B cell (primary cell): ENCODE results near the gene NAP1L1. TPM values are rescaled to one million over a fixed set of nuclear protein-coding genes. Genes with fewer than 3 reads are reported as not detected.

ENCODE experiments used
- ATAC-seq: fragments of 200-7000 bp; cut with Tn5 transposase; one replicate; pipeline ENCODE4 v1.10.0; 2021; ENCODE audit warnings: low read depth, mild to moderate bottlenecking, moderate number of reproducible peaks, moderate library complexity
- CTCF ChIA-PET: fragments of 350-600 bp; sonication (Branson Sonifier 250); formaldehyde crosslinking; loops from one replicate; lab custom pipeline; 2021; ENCODE audit warnings: antibody characterized with exemption, inconsistent platforms; lab: Charles Lee
- POLR2A ChIA-PET: fragments of 350-600 bp; sonication (Branson Sonifier 250); formaldehyde crosslinking; loops from one replicate; lab custom pipeline; 2021; ENCODE audit warnings: antibody characterized with exemption; lab: Charles Lee
- DNase-seq: peaks from one replicate; pipeline ENCODE4 v3.0.0; 2013
- H2AFZ ChIP-seq: 2 replicates; pipeline ENCODE4 v1.6.1; 2012; ENCODE audit warnings: mild to moderate bottlenecking, low read depth, low read length; ENCODE audit not compliant: insufficient read depth, poor library complexity, severe bottlenecking
- H3K27ac ChIP-seq, 2 donors: 1 replicate in 1 of 2; 2 replicates in 1 of 2; pipeline ENCODE4 v1.5.1; 2012 to 2013; ENCODE audit warnings: low read length in 2 of 2, mild to moderate bottlenecking in 2 of 2, moderate library complexity in 1 of 2
- H3K27me3 ChIP-seq, 4 experiments: fragments of 200-600 bp in 1 of 4; sonication (generic) in 1 of 4; replicated peaks in 1 of 4; 1 replicate in 2 of 4; 2 replicates in 2 of 4; pipeline versions ENCODE4 v1.6.1 to v1.7.0; 2013 to 2016; ENCODE audit warnings: low read length in 3 of 4, mild to moderate bottlenecking in 2 of 4, mixed read lengths in 1 of 4, moderate library complexity in 1 of 4; ENCODE audit not compliant: insufficient read depth in 4 of 4, control insufficient read depth in 3 of 4; ENCODE audit errors: control extremely low read depth in 1 of 4
- H3K36me3 ChIP-seq, 2 experiments: replicated peaks in 1 of 2; 1 replicate in 1 of 2; 2 replicates in 1 of 2; pipeline versions ENCODE4 v1.6.1 to v1.7.1; 2013; ENCODE audit warnings: low read length in 1 of 2; ENCODE audit not compliant: insufficient read depth in 2 of 2, control insufficient read depth in 1 of 2; ENCODE audit errors: control extremely low read depth in 1 of 2, extremely low read depth in 1 of 2
- H3K4me1 ChIP-seq, 2 donors: fragments of 200-600 bp in 1 of 2; sonication (generic) in 1 of 2; 1 replicate in 1 of 2; 2 replicates in 1 of 2; pipeline versions ENCODE4 v1.5.1 to v1.6.1; 2013 to 2017; ENCODE audit warnings: low read length in 2 of 2; ENCODE audit not compliant: control insufficient read depth in 2 of 2, insufficient read depth in 2 of 2
- H3K4me2 ChIP-seq: replicated peaks from 2 replicates; pipeline ENCODE3; 2012; ENCODE audit warnings: mild to moderate bottlenecking, low read depth, low read length; ENCODE audit not compliant: poor library complexity, severe bottlenecking
- H3K4me3 ChIP-seq, 5 experiments: fragments of 200-600 bp in 1 of 5; sonication (generic) in 1 of 5; 1 replicate in 3 of 5; 2 replicates in 2 of 5; pipeline versions ENCODE4 v1.5.1 to v1.7.0; 2011 to 2016; ENCODE audit warnings: low read length in 4 of 5, mild to moderate bottlenecking in 4 of 5, low read depth in 2 of 5, control low read depth in 1 of 5, moderate library complexity in 1 of 5; ENCODE audit not compliant: insufficient read depth in 1 of 5; ENCODE audit errors: control extremely low read depth in 1 of 5, extremely low read depth in 1 of 5
- H3K79me2 ChIP-seq: fragments of 200-600 bp; sonication (generic); one replicate; pipeline ENCODE4 v1.6.0; 2016; ENCODE audit warnings: low read length; ENCODE audit not compliant: control insufficient read depth, insufficient read depth
- H3K9ac ChIP-seq: fragments of 200-600 bp; sonication (generic); 2 replicates; pipeline ENCODE4 v1.6.1; 2017; ENCODE audit warnings: mild to moderate bottlenecking, low read length, moderate library complexity
- H3K9me3 ChIP-seq, 3 donors: one replicate each; pipeline versions ENCODE4 v1.6.1 to v1.7.1; 2013; ENCODE audit warnings: low read length in 2 of 3; ENCODE audit not compliant: control insufficient read depth in 2 of 3, insufficient read depth in 1 of 3; ENCODE audit errors: control extremely low read depth in 1 of 3
- H4K20me1 ChIP-seq: 2 replicates; pipeline ENCODE4 v1.6.0; 2012; ENCODE audit warnings: mild to moderate bottlenecking, low read length; ENCODE audit not compliant: insufficient read depth, control insufficient read depth, poor library complexity, severe bottlenecking
- H3K27ac Mint-ChIP-seq: one replicate; pipeline ENCODE4 v1.8.0; 2021; ENCODE audit warnings: mixed read lengths
- H3K27me3 Mint-ChIP-seq: one replicate; pipeline ENCODE4 v1.8.0; 2021; ENCODE audit warnings: mixed read lengths
- H3K4me1 Mint-ChIP-seq: one replicate; pipeline ENCODE4 v1.8.0; 2021; ENCODE audit warnings: mixed read lengths
- H3K4me3 Mint-ChIP-seq: one replicate; pipeline ENCODE4 v1.8.0; 2021; ENCODE audit warnings: mixed read lengths
- H3K9me3 Mint-ChIP-seq: one replicate; pipeline ENCODE4 v1.8.0; 2022; ENCODE audit warnings: mixed read lengths; ENCODE audit not compliant: insufficient read depth
- CTCF ChIP-seq: fragments of 200-600 bp; IDR thresholded peaks from one replicate; pipeline ENCODE4 v1.8.0; 2022; ENCODE audit warnings: antibody characterized with exemption, mild to moderate bottlenecking
- EZH2 ChIP-seq: IDR thresholded peaks from 2 replicates; pipeline ENCODE4 v1.6.1; 2012; ENCODE audit warnings: borderline replicate concordance, low read depth, mild to moderate bottlenecking, moderate library complexity, low read length; ENCODE audit not compliant: insufficient read depth, poor library complexity, severe bottlenecking
- WGBS: methylation state at CpG from one replicate; pipeline ENCODE4 v1.1.5; 2013; ENCODE audit warnings: missing lambda C conversion rate; ENCODE audit not compliant: insufficient coverage; 5-methylcytosine and 5-hydroxymethylcytosine counted together
- intact Hi-C: fragments of 100-400 bp; cut with micrococcal nuclease; formaldehyde crosslinking; loops from one replicate; pipeline ENCODE4 v1.10.0; 2022
- polyA plus RNA-seq: library from polyadenylated mRNA; depleted of rRNA; stranded (reverse); fragments of >200 nt; gene quantifications from 2 replicates; pipeline ENCODE4 v1.2.3, GENCODE V29; 2012
- total RNA-seq, 2 donors: library from RNA; stranded (reverse); fragments of 120-200 nt in 1 of 2; gene quantifications; 1 replicate in 1 of 2; 2 replicates in 1 of 2; pipeline versions ENCODE4 v1.2.3 to v1.2.4, GENCODE V29; 2013 to 2022

NAP1L1 gene
- total and polyA plus RNA-seq, 2 donors (not counting 1 experiment from before 2014, with no cell fraction given) = 165 to 766 TPM

DNA sequence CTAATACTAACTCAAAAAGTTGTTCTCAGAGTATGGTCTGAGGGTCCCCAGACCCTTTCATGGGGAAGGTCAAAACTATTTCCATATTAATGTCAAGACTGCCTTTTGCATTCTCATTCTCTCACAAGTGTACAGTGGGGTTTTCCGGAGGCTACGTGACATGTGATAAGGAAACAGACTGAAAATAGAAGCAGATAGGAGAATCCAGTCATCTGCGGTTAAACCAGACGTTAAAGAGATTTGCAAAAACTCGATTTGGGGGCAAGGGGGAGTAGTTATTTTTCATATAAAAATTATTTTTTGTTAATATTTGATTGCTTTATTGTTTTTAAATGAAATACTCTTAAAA lies 1.0 kb upstream of the NAP1L1 start:
- Histone ChIP-seq H3K36me3 (no peaks in the 10 kb centered on the region), H3K4me3 (peak overlapping the region; percentile 32 to 94 (median 89)), H3K4me1 (peaks cover 21 to 36% of the 10 kb centered on the region in 2 donors), H4K20me1 (peaks cover 40% of the 10 kb centered on the region), H3K9me3 (no peaks in the 10 kb centered on the region), H2AFZ (peak overlapping the region; percentile 76), H3K27ac (peak overlapping the region; percentile 96 to 98), H3K4me2 (peak overlapping the region; percentile 85), H3K27me3 (no peaks in the 10 kb centered on the region), H3K79me2 (peaks cover 39% of the 10 kb centered on the region), H3K9ac (peak overlapping the region; percentile 97)
- POLR2A ChIA-PET = no interaction called here
- TF ChIP-seq EZH2 = no peak
- DNase-seq = peak; percentile 71
- no peak for ATAC-seq
- no peaks in the 10 kb centered on the region for H3K27me3 Mint-ChIP-seq
- H3K27ac Mint-ChIP-seq = peak overlapping the region; percentile 99
- peak overlapping the region; percentile 99 for H3K4me3 Mint-ChIP-seq
- H3K9me3 Mint-ChIP-seq = no peaks in the 10 kb centered on the region
- WGBS = no CpG with 5 or more reads among the region's 5 CpGs
- intact Hi-C loops = loop anchor here (1.0 to 10.0 kb wide), 5 partner anchors 73 to 1549 kb away; partner anchors contain the start of genes ATXN7L3B and CSRP2
- H3K4me1 Mint-ChIP-seq = peaks cover 39% of the 10 kb centered on the region
- CTCF ChIA-PET = interaction anchor here (0.7 to 1.5 kb wide), 3 partner anchors 262 to 694 kb away, joined by 3 to 4 read pairs (median 3); partner anchors contain the start of genes BBS10 and GLIPR1L2

DNA sequence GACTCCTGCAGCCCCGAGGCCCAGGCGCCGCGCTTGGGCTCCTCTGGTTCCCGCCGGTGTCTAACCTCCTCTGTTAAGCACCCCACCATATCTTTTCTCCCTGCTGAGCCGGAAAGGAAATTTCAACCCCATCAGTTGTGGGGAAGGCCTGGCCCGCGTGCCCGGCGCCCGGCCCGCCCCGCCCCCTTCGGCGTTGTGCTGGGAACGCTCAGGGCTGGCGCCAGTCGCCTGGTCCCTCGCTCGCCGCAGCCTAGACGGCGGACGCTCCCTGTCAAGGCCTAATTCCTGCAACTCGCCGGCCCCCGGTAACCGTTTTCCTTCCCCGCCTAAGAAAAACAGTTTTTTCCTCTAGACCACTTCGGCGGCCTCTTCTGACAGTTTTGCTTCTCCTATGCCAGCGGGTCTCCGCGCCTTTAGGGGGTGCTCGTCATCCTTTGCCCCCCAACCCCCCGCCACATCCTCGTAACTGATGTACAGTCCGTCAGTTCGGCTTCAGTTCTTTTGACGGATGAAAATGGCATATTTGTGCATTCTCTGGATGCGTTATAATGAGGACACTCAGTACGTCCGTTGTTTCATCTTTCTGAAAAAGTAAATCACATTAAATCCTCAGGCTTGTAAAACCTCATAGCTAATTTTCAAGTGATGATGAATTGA lies 506 bp upstream of the NAP1L1 start:
- peak overlapping the region; percentile 99 for H3K27ac Mint-ChIP-seq
- H3K4me3 Mint-ChIP-seq = peak overlapping the region; percentile 99

More for the DNA sequence above, 506 bp upstream of the NAP1L1 start:
- H2AFZ ChIP-seq = peak overlapping the region; percentile 76
- 1% methylated on average over 36 of the region's 44 CpGs for WGBS
- H3K36me3 ChIP-seq = no peaks in the 10 kb centered on the region
- Mint-ChIP-seq H3K27me3 (no peaks in the 10 kb centered on the region), H3K4me1 (peaks cover 43% of the 10 kb centered on the region), H3K9me3 (no peaks in the 10 kb centered on the region)
- peak overlapping the region; percentile 97 for H3K9ac ChIP-seq
- peak overlapping the region; percentile 85 for H3K4me2 ChIP-seq
- H3K4me3 ChIP-seq = peak overlapping the region; percentile 32 to 94 (median 89)
- intact Hi-C loops = loop anchor here (1.0 to 10.0 kb wide), 11 partner anchors 54 to 1548 kb away; partner anchors contain the start of genes ATXN7L3B, BBS10, CSRP2 and GLIPR1L2
- ChIA-PET POLR2A (interaction anchor here (2.1 kb wide), 1 partner anchor 263 kb away, joined by 9 read pairs; the partner anchor contains the start of gene BBS10), CTCF (interaction anchor here (0.7 to 1.5 kb wide), 3 partner anchors 263 to 694 kb away, joined by 3 to 4 read pairs (median 3); partner anchors contain the start of genes BBS10 and GLIPR1L2)
- DNase-seq (no peak), ATAC-seq (peak; percentile 57)
- H3K79me2 ChIP-seq = peaks cover 44% of the 10 kb centered on the region
- H3K27me3 ChIP-seq = no peaks in the 10 kb centered on the region
- H3K9me3 ChIP-seq = no peaks in the 10 kb centered on the region
- TF ChIP-seq EZH2 = no peak
- TF ChIP-seq CTCF = peak; percentile 46
- H3K27ac ChIP-seq = peak overlapping the region; percentile 96 to 98
- H3K4me1 ChIP-seq = peaks cover 24 to 41% of the 10 kb centered on the region in 2 donors
- H4K20me1 ChIP-seq = peaks cover 45% of the 10 kb centered on the region
